ENCODE measurements around the gene EXD3. TPM values are rescaled to one million over a fixed set of nuclear protein-coding genes. Genes with fewer than 3 reads are reported as not detected.

EXD3 gene
- total RNA-seq, 8 experiments from 2014 or later: 3.2 to 14.8 (median 9.6) TPM

DNA sequence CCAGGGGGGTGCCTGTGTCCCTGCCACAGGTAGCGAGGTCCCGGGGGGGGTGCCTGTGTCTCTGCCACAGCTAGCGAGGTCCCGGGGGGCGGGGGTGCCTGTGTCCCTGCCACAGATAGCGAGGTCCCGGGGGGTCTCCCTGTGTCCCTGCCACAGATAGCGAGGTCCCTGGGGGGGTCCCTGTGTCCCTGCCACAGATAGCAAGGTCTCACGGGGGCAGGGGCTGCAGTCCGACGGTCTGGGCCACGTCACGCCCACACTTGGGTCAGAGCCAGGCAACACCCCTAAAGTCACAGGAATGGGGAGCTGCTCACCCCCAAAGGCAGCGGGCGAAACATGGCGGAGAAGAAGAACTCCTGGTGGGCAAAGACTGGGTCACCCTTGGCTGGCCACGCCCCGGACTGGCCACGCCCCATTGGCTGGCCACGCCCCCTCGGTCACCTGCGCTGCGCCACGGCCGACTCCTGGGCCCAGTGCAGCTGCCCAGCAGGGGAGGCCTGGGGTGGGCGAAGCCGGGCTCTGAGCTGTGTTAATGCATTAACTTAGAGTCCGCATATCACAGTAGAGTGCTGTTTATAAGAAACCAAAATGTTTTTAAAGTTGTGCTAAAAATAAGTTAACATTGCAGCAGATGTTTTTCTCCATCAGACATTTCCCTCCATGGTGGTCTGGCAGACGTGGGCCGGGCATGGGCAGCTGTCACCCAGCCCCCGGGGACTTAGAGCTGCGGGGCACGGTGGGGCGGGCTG, 7.2 kb upstream of the EXD3 start:
- Histone ChIP-seq H3K4me1 (replicated peaks in 1 of 2) (no peaks in the 10 kb centered on the region), H3K27ac (no peak overlapping the region), H3K4me3 (no peak overlapping the region)
- 33 to 100% (median 60%) methylated on average over 1 to 3 of the region's 34 CpGs; no CpG with 5 or more reads in 7 of the 10 experiments for WGBS, 10 experiments
- in situ Hi-C loops (cut with MboI; ENCODE audit: low pct_unique_long_range_greater_than_20kb in 2 of 9, low sequenced_read_pairs in 9 of 9, unreplicated experiment in 9 of 9): loop anchor here in 1 of 9 experiments (25.0 kb wide), 1 partner anchor 143 kb away; the partner anchor contains the start of gene TOR4A
- peak in 3 of 8 experiments; percentile 20 to 26 (median 21) for ATAC-seq (replicated peaks in 6 of 8)

DNA sequence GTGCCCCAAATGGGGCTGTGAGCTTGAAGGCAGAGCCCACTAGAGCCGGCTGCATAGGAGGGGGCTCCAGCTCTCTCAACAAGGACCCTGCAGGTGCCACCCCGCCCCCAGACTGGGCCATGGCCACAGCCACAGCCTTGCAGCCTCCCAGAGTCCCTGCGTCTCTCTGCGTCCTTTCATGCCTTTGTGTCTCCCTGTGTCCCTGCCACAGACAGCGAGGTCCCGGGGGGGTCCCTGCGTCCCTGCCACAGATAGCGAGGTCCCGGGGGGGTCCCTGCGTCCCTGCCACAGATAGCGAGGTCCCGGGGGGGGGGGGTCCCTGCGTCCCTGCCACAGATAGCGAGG, 6.6 kb upstream of the EXD3 start:
- in situ Hi-C loops (cut with MboI; ENCODE audit: low pct_unique_long_range_greater_than_20kb in 2 of 9, low sequenced_read_pairs in 9 of 9, unreplicated experiment in 9 of 9): loop anchor here in 1 of 9 experiments (25.0 kb wide), 1 partner anchor 142 kb away; the partner anchor contains the start of gene TOR4A
- WGBS, 10 experiments: 80 to 90% methylated on average over 1 to 2 of the region's 14 CpGs; no CpG with 5 or more reads in 8 of the 10 experiments
- no peak for ATAC-seq (replicated peaks in 6 of 8)
- no peak overlapping the region for H3K27ac ChIP-seq
- H3K4me3 ChIP-seq: no peak overlapping the region
- H3K4me1 ChIP-seq (replicated peaks in 1 of 2): no peaks in the 10 kb centered on the region

DNA sequence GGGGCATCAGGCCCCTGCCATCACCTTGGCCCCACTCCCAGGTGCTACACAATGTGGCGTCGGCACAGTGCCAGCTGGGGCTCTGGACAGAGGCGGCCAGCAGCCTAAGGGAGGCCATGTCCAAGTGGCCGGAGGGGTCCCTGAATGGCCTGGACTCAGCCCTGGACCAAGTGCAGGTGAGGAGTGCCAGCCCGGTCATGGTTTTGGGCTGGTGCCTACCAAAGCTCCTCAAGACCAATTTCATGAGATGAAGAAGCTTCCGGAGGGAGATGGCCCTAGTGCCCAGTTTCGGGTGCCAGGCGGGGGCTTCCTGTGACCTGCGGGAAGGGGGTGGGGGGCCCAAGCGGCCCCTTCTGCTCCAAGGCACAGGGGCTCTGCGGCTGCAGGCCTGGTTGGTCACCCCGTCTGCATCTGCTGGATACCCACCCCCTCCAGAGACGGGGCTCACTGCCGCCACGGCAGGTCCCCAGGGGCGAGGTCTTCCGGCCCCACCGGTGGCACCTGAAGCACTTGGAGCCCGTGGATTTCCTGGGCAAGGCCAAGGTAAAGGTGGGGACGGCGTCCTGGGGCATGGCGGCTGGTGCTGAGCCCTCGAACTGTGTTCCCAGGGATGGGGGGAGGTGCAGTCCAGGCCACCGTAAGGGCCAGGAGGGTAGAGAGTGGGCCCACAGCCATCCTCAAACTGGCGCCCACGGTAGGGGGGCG, 6.0 kb upstream of the EXD3 start:
- Histone ChIP-seq H3K4me1 (replicated peaks in 1 of 2) (peaks cover 0 to under 1% of the 10 kb centered on the region in 2 donors), H3K4me3 (no peak overlapping the region), H3K27ac (no peak overlapping the region)
- WGBS, 10 experiments: no CpG with 5 or more reads among the region's 27 CpGs
- in situ Hi-C loops (cut with MboI; ENCODE audit: low pct_unique_long_range_greater_than_20kb in 2 of 9, low sequenced_read_pairs in 9 of 9, unreplicated experiment in 9 of 9): loop anchor here in 1 of 9 experiments (25.0 kb wide), 1 partner anchor 142 kb away; the partner anchor contains the start of gene TOR4A
- ATAC-seq (replicated peaks in 6 of 8): no peak

DNA sequence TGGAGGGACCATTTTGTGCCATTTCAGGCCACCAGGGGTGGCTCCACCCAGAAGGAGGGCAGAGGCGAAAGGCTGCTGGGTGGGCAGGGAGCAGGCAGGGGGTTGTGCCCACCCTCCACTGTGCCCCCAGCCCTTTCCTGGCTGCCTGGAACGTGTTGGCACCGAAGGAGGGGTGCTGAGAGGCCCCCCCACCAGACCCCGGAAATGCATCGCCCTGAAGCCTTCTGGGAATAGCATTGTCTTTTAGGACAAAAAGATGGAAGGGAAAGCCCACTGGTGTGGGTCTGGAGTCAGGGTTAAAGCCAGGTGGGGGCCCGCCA, 5.3 kb upstream of the EXD3 start:
- no peak overlapping the region for H3K27ac ChIP-seq
- no CpG with 5 or more reads among the region's 6 CpGs for WGBS, 10 experiments
- peaks cover 0 to 4% of the 10 kb centered on the region in 2 donors for H3K4me1 ChIP-seq (replicated peaks in 1 of 2)
- in situ Hi-C loops (cut with MboI; ENCODE audit: low pct_unique_long_range_greater_than_20kb in 2 of 9, low sequenced_read_pairs in 9 of 9, unreplicated experiment in 9 of 9): loop anchor here in 1 of 9 experiments (25.0 kb wide), 1 partner anchor 141 kb away; the partner anchor contains the start of gene TOR4A
- no peak overlapping the region for H3K4me3 ChIP-seq
- ATAC-seq (replicated peaks in 6 of 8): no peak

DNA sequence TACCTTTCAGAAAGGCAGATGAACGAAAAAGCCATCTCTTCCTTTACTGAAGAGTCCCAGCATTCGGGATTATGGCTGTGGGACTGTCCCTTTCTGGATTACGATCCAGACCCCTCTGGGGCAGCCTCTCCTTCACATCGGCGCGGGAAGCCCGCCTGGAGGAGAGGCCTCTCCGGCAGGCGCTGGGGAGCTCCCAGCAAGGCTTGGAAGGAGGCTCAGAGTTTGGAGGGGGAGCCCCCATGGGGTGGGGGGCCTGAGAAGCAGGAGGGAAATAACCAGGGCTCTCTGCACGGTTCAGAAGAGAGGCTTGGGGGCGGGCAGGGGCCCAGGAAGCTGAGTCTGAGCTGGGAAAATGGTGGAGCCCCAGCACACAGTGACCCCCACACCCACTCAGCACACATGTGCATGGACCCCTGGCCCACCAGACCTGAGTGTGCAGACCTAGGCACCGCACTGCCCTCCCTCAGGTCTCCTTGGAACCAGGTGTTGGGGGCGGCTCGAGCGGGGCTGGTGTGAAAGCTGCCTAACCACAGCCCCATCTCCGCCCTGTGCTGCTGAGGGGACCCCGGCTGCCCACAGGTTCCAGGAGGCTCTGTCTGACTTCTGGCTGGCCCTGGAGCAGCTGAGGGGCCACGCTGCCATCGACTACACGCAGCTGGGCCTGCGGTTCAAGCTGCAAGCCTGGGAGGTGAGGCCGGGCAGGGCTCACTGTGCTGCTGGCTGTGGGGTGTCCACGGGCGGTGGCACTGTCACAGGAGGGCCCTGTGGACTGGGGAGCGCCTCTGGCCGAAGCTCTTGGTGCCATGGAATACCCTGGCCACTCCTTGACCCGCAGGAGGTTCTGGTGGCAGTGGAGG, 4.7 kb upstream of the EXD3 start:
- in situ Hi-C loops (cut with MboI; ENCODE audit: low pct_unique_long_range_greater_than_20kb in 2 of 9, low sequenced_read_pairs in 9 of 9, unreplicated experiment in 9 of 9): loop anchor here in 1 of 9 experiments (25.0 kb wide), 1 partner anchor 140 kb away; the partner anchor contains the start of gene TOR4A
- no peak for ATAC-seq (replicated peaks in 6 of 8)
- peaks cover 0 to 4% of the 10 kb centered on the region in 2 donors for H3K4me1 ChIP-seq (replicated peaks in 1 of 2)
- H3K27ac ChIP-seq: no peak overlapping the region
- 54 to 89% (median 70%) methylated on average over 1 to 6 of the region's 27 CpGs; no CpG with 5 or more reads in 6 of the 10 experiments for WGBS, 10 experiments
- H3K4me3 ChIP-seq: no peak overlapping the region

DNA sequence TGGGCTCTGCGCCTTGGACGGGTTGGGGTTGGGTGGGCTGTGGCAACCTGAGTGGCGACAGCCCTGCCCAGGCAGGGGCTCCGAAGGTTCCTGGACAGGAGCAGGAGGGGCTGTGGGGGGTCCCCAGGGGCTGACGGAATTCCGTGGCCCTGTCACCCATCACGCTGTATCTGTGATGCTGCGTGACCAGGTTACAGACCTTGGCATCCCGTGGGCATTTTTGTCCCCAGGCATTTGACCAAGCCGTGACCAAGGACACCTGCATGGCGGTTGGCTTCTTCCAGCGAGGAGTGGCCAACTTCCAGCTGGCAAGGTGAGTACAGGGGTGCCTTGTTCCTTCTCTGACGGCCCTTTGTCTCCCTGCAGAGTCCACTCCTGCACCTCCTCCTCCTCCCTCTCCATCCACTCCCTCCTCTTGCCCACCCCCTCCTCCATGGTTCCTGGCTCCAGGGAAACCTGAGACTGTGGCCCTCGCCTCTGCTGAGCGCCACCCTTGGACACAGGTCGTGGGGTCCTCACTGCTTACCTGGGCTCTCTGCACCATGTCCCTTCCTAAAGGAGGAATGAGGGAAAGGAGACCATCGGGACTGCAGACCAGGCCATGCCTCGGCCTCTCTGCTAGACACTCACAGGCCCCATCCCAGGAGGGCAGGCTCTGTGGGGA, 3.2 kb upstream of the EXD3 start:
- 40 to 84% (median 80%) methylated on average over 1 to 9 of the region's 18 CpGs; no CpG with 5 or more reads in 5 of the 10 experiments for WGBS, 10 experiments
- Histone ChIP-seq H3K4me1 (replicated peaks in 1 of 2) (peaks cover 6 to 10% of the 10 kb centered on the region in 2 donors), H3K27ac (no peak overlapping the region), H3K4me3 (no peak overlapping the region)
- in situ Hi-C loops (cut with MboI; ENCODE audit: low pct_unique_long_range_greater_than_20kb in 2 of 9, low sequenced_read_pairs in 9 of 9, unreplicated experiment in 9 of 9): loop anchor here in 1 of 9 experiments (25.0 kb wide), 1 partner anchor 139 kb away; the partner anchor contains the start of gene TOR4A
- no peak for ATAC-seq (replicated peaks in 6 of 8)

DNA sequence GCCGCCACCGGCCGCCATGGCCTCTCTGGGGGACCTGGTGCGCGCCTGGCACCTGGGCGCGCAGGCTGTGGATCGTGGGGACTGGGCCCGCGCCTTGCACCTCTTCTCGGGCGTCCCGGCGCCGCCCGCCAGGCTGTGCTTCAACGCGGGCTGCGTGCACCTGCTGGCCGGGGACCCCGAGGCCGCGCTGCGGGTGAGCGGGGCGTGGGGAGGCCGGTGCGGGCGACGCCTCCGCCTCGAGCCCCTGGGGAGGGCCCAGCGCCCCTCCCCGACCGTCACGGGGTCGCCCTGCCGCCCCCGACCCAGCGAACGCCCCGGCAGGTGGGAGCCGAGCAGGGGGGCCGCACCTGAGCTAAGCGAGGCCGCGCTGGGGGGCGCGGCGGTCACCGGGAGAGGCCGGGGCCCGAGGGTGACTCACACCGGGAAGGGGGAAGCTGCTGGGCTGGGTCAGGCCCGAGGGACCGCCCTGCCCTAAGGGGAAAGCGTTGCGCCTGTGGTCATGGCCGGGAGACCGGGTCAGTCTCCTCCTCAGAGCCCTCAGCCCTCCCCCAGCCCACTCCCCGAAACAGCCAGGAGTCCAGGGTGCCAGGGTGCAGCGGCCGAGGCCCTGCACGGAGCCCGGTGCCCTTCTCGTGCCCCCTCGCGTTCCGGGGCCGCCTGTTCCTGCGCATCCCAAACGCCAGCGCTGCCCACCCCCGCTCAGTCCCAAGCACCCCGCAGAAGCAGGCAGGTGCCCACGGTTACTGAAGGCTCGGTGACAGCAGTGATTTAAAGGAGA, 741 bp upstream of the EXD3 start:
- Histone ChIP-seq H3K27ac (no peak overlapping the region), H3K4me3 (peak overlapping the region; percentile 51 to 98 (median 78)), H3K4me1 (replicated peaks in 1 of 2) (peaks cover 6 to 10% of the 10 kb centered on the region in 2 donors)
- WGBS, 10 experiments: 100% methylated on average over 1 of the region's 77 CpGs; no CpG with 5 or more reads in 9 of the 10 experiments
- in situ Hi-C loops (cut with MboI; ENCODE audit: low pct_unique_long_range_greater_than_20kb in 2 of 9, low sequenced_read_pairs in 9 of 9, unreplicated experiment in 9 of 9): loop anchor here in 6 of 9 experiments (25.0 kb wide), 2 partner anchors 111 to 136 kb away; partner anchors contain the start of genes NRARP (in 5 of the 6) and TOR4A (in 1 of the 6)
- peak; percentile 3 to 46 (median 34) for ATAC-seq (replicated peaks in 6 of 8)

DNA sequence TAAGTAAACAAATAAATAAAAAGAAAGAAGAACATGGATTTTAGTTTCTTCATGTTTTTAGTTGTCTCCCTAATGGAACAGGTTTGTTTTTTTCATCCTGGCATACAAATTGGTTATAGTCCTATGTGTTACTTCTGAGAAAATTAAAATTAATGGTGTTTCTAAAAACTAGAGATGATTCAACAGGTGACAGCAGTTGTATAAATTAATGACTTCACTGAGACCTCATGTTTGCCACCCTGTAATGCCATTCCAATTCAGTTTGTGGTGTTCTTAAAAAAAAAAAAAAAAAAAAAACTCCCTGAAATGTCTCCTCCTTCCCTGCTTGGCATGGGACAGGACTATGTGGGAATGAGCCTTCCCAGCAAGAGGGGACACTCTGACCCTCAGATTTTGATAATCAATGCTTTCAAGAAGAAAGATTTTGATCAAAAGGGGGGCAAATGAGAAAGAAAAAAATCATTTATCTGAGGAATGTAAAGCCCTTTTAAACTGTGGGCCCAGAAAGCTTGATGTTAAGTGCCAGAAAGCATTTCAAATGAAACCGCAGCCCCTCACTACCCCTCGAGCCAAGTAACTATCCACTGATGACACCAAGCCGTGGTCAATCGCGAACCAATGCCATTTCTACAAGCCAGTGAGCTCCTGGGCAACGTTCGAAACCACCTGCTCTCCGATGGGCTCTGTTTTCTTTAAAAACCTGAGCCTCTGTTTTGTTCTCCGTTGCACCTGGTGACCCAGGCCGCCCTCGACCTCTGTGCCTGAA, 941 bp downstream of the EXD3 start:
- 0 to 33% (median 0%) methylated on average over 1 to 6 of the region's 11 CpGs; no CpG with 5 or more reads in 1 of the 10 experiments for WGBS, 10 experiments
- Histone ChIP-seq H3K4me3 (peak overlapping the region; percentile 51 to 98 (median 78)), H3K27ac (no peak overlapping the region), H3K4me1 (replicated peaks in 1 of 2) (peaks cover 6 to 10% of the 10 kb centered on the region in 2 donors)
- ATAC-seq (replicated peaks in 6 of 8): no peak
- in situ Hi-C loops (cut with MboI; ENCODE audit: low pct_unique_long_range_greater_than_20kb in 2 of 9, low sequenced_read_pairs in 9 of 9, unreplicated experiment in 9 of 9): loop anchor here in 6 of 9 experiments (25.0 kb wide), 2 partner anchors 110 to 135 kb away; partner anchors contain the start of genes NRARP (in 5 of the 6) and TOR4A (in 1 of the 6)

DNA sequence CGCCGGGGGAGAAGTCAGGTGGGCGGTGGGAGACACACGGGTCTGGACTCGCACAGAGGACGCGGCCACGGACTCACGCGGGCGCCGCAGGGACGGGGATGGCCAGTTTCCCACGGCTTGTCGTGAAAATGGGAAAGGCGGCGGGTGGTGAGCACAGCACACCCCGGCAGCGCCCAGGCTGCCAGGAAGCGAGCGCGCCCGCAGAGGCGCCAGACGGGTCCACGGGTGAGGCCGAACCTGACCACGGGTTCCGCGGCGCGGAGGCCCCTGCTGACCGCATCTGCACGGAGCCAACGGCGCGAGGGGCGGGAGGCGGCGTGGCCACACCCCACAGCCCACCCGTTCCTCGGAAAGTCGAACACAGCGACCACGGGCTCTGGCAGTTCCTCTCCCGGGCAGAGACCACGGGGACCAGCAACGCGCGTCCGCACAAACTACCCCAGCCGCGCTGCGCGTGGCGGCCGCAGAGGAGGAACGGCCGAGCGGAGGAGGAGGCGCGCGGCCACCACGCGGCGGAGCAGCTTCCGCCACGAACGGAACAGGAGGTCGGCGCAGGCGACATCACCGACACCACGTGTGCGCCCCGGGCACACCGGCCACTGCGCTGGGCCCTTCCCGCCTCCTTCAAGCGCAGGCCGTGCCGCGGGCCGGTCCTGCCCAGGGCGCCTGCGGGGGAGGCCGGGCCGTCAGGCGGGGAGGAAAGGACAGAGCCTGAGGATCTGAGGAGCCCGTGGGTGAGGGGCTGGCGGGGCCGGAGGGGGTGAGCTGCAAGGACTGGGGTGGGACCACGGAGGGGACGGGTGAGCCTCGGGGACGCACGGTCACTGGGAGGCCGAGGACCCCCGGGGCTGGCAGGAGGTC, 5.6 kb downstream of the EXD3 start:
- Histone ChIP-seq H3K4me3 (peak overlapping the region in 1 of 5 donors; percentile 16), H3K27ac (no peak overlapping the region), H3K4me1 (replicated peaks in 1 of 2) (peaks cover 6 to 8% of the 10 kb centered on the region in 2 donors)
- in situ Hi-C loops (cut with MboI; ENCODE audit: low pct_unique_long_range_greater_than_20kb in 2 of 9, low sequenced_read_pairs in 9 of 9, unreplicated experiment in 9 of 9): loop anchor here in 6 of 9 experiments (25.0 kb wide), 2 partner anchors 105 to 130 kb away; partner anchors contain the start of genes NRARP (in 5 of the 6) and TOR4A (in 1 of the 6)
- ATAC-seq (replicated peaks in 6 of 8): peak in 3 of 8 experiments; percentile 24 to 50 (median 49)
- WGBS, 10 experiments: 100% methylated on average over 1 to 9 of the region's 99 CpGs; no CpG with 5 or more reads in 7 of the 10 experiments

DNA sequence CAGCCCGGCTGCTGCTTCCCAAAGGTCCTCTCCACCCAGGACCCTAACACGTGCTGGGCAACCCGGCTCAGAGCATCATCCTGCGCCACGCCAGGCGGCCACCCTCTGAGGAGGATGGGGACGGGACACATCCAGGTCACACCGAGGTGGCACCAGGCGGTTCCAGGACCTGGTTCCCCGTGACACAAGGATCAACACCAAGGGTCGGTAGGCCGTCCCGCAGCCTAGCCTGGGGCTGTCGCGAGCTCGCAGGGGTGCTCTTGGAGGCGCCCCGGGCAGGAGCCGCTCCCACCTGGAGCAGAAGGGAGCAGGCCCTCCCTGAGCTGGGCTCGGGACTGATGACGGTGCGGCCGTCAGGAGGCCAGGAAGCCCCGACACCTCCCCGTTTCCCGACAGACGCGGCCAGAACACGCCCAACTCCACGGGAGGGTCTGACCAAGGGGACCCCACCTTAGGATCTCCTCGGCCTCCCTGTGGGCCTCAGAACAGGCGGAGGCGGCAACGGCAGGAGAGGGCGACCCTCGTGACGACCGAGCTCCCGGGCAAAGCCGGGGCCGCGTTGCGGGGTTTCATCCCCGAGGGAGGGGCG, 6.3 kb downstream of the EXD3 start:
- no peak overlapping the region for H3K4me3 ChIP-seq
- ATAC-seq (replicated peaks in 6 of 8): peak in 2 of 8 experiments; percentile 4
- 60 to 100% (median 87%) methylated on average over 1 to 21 of the region's 45 CpGs; no CpG with 5 or more reads in 7 of the 10 experiments for WGBS, 10 experiments
- H3K4me1 ChIP-seq (replicated peaks in 1 of 2): peaks cover 6 to 11% of the 10 kb centered on the region in 2 donors
- in situ Hi-C loops (cut with MboI; ENCODE audit: low pct_unique_long_range_greater_than_20kb in 2 of 9, low sequenced_read_pairs in 9 of 9, unreplicated experiment in 9 of 9): loop anchor here in 6 of 9 experiments (25.0 kb wide), 2 partner anchors 104 to 129 kb away; partner anchors contain the start of genes NRARP (in 5 of the 6) and TOR4A (in 1 of the 6)
- no peak overlapping the region for H3K27ac ChIP-seq

Measured in motor neuron (in vitro differentiated cells).